ENCODE results near the gene CCDC192. TPM values are rescaled to one million over a fixed set of nuclear protein-coding genes. Genes with fewer than 3 reads are reported as not detected.

Gene CCDC192
- total RNA-seq, 1 experiment from 2014 or later: 0.52 TPM

DNA sequence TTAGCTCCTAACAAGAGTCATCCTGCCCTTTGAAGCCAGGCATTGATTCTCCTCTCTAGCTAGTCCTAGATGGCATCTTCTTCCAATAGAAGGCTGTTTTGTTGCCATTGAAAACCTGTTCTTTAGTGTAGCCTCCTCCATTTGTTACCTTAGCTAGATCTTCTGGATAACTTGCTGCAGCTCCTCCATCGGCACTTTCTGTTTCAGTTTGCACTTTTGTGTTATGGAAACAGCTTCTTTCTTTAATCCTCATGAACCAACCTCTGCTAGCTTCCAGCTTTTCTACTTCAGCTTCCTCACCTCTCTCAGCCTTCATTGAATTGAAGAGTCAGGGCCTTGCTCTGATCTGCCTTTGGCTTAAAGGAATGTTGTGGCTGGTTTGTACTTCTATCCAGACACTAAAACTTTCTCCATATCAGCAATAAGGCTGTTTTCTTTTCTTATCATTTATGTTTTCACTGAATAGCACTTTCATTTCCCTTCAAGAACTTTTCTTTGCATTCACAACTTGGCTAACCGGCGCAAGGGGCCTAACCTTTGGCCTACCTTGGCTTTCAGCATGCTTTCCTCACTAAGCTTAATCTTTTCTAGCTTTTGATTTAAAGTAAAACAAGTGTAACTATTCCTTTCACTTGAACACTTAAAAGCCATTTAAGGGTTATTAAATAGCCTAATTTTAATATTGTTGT, 213.8 kb downstream of the CCDC192 start:
- peaks cover 71% of the 10 kb centered on the region for H3K27me3 Mint-ChIP-seq (ENCODE audit: low read depth)
- CTCF ChIA-PET: no interaction called here
- DNase-seq (ENCODE audit: low spot score): no peak
- no peaks in the 10 kb centered on the region for H3K4me1 Mint-ChIP-seq
- no peak overlapping the region for H3K27ac Mint-ChIP-seq
- H3K36me3 Mint-ChIP-seq: no peaks in the 10 kb centered on the region
- no peaks in the 10 kb centered on the region for H3K9me3 Mint-ChIP-seq
- no peak for ATAC-seq
- POLR2A ChIA-PET: no interaction called here
- no peak overlapping the region for H3K4me3 Mint-ChIP-seq
- TF ChIP-seq FOXJ3 (CRISPR knock-in tag; IDR thresholded peaks at IDR 0.05; ENCODE audit: borderline replicate concordance): no peak
- TF ChIP-seq TEAD1 (CRISPR knock-in tag; IDR thresholded peaks at IDR 0.05): no peak
- no peak for TF ChIP-seq ZNF219 (CRISPR knock-in tag; IDR thresholded peaks at IDR 0.05; ENCODE audit: borderline replicate concordance)
- no peak for TF ChIP-seq MYBL2 (CRISPR knock-in tag; IDR thresholded peaks at IDR 0.05)
- TF ChIP-seq, protein P1, sequence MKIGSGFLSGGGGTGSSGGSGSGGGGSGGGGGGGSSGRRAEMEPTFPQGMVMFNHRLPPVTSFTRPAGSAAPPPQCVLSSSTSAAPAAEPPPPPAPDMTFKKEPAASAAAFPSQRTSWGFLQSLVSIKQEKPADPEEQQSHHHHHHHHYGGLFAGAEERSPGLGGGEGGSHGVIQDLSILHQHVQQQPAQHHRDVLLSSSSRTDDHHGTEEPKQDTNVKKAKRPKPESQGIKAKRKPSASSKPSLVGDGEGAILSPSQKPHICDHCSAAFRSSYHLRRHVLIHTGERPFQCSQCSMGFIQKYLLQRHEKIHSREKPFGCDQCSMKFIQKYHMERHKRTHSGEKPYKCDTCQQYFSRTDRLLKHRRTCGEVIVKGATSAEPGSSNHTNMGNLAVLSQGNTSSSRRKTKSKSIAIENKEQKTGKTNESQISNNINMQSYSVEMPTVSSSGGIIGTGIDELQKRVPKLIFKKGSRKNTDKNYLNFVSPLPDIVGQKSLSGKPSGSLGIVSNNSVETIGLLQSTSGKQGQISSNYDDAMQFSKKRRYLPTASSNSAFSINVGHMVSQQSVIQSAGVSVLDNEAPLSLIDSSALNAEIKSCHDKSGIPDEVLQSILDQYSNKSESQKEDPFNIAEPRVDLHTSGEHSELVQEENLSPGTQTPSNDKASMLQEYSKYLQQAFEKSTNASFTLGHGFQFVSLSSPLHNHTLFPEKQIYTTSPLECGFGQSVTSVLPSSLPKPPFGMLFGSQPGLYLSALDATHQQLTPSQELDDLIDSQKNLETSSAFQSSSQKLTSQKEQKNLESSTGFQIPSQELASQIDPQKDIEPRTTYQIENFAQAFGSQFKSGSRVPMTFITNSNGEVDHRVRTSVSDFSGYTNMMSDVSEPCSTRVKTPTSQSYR (CRISPR knock-in tag; IDR thresholded peaks at IDR 0.05): no peak
- no peak for TF ChIP-seq NFYB (CRISPR knock-in tag; conservative IDR thresholded peaks at IDR 0.05; ENCODE audit: low read depth)
- no peak for TF ChIP-seq ZNF671 (CRISPR knock-in tag; IDR thresholded peaks at IDR 0.05)
- TF ChIP-seq TCF7 (CRISPR knock-in tag; IDR thresholded peaks at IDR 0.05; ENCODE audit: low read depth): no peak
- no peak for TF ChIP-seq HMGA2 (CRISPR knock-in tag; IDR thresholded peaks at IDR 0.05)
- TF ChIP-seq, protein P2, sequence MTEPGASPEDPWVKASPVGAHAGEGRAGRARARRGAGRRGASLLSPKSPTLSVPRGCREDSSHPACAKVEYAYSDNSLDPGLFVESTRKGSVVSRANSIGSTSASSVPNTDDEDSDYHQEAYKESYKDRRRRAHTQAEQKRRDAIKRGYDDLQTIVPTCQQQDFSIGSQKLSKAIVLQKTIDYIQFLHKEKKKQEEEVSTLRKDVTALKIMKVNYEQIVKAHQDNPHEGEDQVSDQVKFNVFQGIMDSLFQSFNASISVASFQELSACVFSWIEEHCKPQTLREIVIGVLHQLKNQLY (CRISPR knock-in tag; IDR thresholded peaks at IDR 0.05): no peak
- TF ChIP-seq FOXP1 (CRISPR knock-in tag; IDR thresholded peaks at IDR 0.05; ENCODE audit: borderline replicate concordance): no peak
- TF ChIP-seq CREM (CRISPR knock-in tag; IDR thresholded peaks at IDR 0.05): no peak
- TF ChIP-seq, protein P3, sequence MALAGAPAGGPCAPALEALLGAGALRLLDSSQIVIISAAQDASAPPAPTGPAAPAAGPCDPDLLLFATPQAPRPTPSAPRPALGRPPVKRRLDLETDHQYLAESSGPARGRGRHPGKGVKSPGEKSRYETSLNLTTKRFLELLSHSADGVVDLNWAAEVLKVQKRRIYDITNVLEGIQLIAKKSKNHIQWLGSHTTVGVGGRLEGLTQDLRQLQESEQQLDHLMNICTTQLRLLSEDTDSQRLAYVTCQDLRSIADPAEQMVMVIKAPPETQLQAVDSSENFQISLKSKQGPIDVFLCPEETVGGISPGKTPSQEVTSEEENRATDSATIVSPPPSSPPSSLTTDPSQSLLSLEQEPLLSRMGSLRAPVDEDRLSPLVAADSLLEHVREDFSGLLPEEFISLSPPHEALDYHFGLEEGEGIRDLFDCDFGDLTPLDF (CRISPR knock-in tag; IDR thresholded peaks at IDR 0.05): no peak
- TF ChIP-seq, protein P4, sequence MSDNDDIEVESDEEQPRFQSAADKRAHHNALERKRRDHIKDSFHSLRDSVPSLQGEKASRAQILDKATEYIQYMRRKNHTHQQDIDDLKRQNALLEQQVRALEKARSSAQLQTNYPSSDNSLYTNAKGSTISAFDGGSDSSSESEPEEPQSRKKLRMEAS (CRISPR knock-in tag; IDR thresholded peaks at IDR 0.05): no peak
- TF ChIP-seq, protein P5, sequence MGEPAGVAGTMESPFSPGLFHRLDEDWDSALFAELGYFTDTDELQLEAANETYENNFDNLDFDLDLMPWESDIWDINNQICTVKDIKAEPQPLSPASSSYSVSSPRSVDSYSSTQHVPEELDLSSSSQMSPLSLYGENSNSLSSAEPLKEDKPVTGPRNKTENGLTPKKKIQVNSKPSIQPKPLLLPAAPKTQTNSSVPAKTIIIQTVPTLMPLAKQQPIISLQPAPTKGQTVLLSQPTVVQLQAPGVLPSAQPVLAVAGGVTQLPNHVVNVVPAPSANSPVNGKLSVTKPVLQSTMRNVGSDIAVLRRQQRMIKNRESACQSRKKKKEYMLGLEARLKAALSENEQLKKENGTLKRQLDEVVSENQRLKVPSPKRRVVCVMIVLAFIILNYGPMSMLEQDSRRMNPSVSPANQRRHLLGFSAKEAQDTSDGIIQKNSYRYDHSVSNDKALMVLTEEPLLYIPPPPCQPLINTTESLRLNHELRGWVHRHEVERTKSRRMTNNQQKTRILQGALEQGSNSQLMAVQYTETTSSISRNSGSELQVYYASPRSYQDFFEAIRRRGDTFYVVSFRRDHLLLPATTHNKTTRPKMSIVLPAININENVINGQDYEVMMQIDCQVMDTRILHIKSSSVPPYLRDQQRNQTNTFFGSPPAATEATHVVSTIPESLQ (CRISPR knock-in tag; IDR thresholded peaks at IDR 0.05): no peak
- TF ChIP-seq, protein P6, sequence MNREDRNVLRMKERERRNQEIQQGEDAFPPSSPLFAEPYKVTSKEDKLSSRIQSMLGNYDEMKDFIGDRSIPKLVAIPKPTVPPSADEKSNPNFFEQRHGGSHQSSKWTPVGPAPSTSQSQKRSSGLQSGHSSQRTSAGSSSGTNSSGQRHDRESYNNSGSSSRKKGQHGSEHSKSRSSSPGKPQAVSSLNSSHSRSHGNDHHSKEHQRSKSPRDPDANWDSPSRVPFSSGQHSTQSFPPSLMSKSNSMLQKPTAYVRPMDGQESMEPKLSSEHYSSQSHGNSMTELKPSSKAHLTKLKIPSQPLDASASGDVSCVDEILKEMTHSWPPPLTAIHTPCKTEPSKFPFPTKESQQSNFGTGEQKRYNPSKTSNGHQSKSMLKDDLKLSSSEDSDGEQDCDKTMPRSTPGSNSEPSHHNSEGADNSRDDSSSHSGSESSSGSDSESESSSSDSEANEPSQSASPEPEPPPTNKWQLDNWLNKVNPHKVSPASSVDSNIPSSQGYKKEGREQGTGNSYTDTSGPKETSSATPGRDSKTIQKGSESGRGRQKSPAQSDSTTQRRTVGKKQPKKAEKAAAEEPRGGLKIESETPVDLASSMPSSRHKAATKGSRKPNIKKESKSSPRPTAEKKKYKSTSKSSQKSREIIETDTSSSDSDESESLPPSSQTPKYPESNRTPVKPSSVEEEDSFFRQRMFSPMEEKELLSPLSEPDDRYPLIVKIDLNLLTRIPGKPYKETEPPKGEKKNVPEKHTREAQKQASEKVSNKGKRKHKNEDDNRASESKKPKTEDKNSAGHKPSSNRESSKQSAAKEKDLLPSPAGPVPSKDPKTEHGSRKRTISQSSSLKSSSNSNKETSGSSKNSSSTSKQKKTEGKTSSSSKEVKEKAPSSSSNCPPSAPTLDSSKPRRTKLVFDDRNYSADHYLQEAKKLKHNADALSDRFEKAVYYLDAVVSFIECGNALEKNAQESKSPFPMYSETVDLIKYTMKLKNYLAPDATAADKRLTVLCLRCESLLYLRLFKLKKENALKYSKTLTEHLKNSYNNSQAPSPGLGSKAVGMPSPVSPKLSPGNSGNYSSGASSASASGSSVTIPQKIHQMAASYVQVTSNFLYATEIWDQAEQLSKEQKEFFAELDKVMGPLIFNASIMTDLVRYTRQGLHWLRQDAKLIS (CRISPR knock-in tag; IDR thresholded peaks at IDR 0.05; ENCODE audit: borderline replicate concordance): no peak
- TF ChIP-seq, protein P7, sequence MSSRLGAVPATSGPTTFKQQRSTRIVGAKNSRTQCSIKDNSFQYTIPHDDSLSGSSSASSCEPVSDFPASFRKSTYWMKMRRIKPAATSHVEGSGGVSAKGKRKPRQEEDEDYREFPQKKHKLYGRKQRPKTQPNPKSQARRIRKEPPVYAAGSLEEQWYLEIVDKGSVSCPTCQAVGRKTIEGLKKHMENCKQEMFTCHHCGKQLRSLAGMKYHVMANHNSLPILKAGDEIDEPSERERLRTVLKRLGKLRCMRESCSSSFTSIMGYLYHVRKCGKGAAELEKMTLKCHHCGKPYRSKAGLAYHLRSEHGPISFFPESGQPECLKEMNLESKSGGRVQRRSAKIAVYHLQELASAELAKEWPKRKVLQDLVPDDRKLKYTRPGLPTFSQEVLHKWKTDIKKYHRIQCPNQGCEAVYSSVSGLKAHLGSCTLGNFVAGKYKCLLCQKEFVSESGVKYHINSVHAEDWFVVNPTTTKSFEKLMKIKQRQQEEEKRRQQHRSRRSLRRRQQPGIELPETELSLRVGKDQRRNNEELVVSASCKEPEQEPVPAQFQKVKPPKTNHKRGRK (CRISPR knock-in tag; IDR thresholded peaks at IDR 0.05; ENCODE audit: borderline replicate concordance): no peak

Data from WTC11 (cell line).